HepG2 (cell line): ENCODE data around the gene RFPL4AL1. TPM values are rescaled to one million over a fixed set of nuclear protein-coding genes. Genes with fewer than 3 reads are reported as not detected.
"Not testable (repeated sequence)": the region's sequence is repeated elsewhere in the genome, so short reads cannot be mapped to it uniquely, and the experiment has no call there.

Source experiments
- ATAC-seq: fragments of 200-7000 bp; cut with Tn5 transposase; 3 replicates; pipeline ENCODE4 v1.9.1; 2020; ENCODE audit warnings: mild to moderate bottlenecking, moderate library complexity
- BruUV-seq: library from RNA; stranded (reverse); fragments of 400-500 nt; replicated peaks from 2 replicates; lab custom pipeline; 2021; lab: Mats Ljungman, UMichigan
- CTCF ChIA-PET: fragments of 300-600 bp; formaldehyde crosslinking; extraction: SDS; loops from one replicate; lab custom pipeline; 2021; ENCODE audit warnings: low total read pairs, inconsistent platforms, low intra/inter-chr PET ratio; lab: Yijun Ruan, JAX
- POLR2A ChIA-PET: fragments of 350-600 bp; sonication (Branson Sonifier 250); formaldehyde crosslinking; loops from one replicate; lab custom pipeline; 2020; ENCODE audit warnings: antibody characterized with exemption, inconsistent platforms; lab: Yijun Ruan, JAX
- DNase-seq: peaks from one replicate; pipeline ENCODE4 v3.0.0-alpha.2; 2015; ENCODE audit warnings: low spot score
- FAIRE-seq: peaks from 3 replicates; lab custom pipeline; 2011; peaks lifted over from hg19 to GRCh38; lab: Jason Lieb, UNC
- H2AFZ ChIP-seq: one replicate; pipeline ENCODE4 v1.6.1; 2011; ENCODE audit warnings: low read length, inconsistent platforms
- H3K27ac ChIP-seq: fragments of 300-600 bp; 3 replicates; pipeline ENCODE4 v1.8.0; 2011; ENCODE audit warnings: mixed run types, mild to moderate bottlenecking, mixed read lengths, low read length, inconsistent platforms; ENCODE audit not compliant: insufficient read depth; ENCODE audit errors: extremely low read length
- H3K27me3 ChIP-seq, 2 experiments: fragments of 200-600 bp in 1 of 2; 2 replicates in 1 of 2; 3 replicates in 1 of 2; pipeline versions ENCODE4 v1.6.0 to v1.8.0; 2011; ENCODE audit warnings: low read length in 2 of 2, mild to moderate bottlenecking in 2 of 2, moderate library complexity in 2 of 2, inconsistent platforms in 1 of 2; ENCODE audit not compliant: insufficient read depth in 2 of 2, control insufficient read depth in 1 of 2
- H3K36me3 ChIP-seq, 2 experiments: fragments of 200-600 bp in 1 of 2; replicated peaks in 1 of 2; 2 replicates in 1 of 2; 3 replicates in 1 of 2; pipeline versions ENCODE4 v1.5.1 to v1.8.0; 2011; ENCODE audit warnings: low read length in 2 of 2, inconsistent platforms in 1 of 2; ENCODE audit not compliant: insufficient read depth in 2 of 2, control insufficient read depth in 1 of 2
- H3K4me1 ChIP-seq: 2 replicates; pipeline ENCODE4 v1.5.1; 2012; ENCODE audit warnings: low read length, inconsistent platforms; ENCODE audit not compliant: insufficient read depth
- H3K4me2 ChIP-seq: 2 replicates; pipeline ENCODE4 v1.6.0; 2011; ENCODE audit warnings: low read depth, low read length, inconsistent platforms
- H3K4me3 ChIP-seq, 3 experiments: fragments of 200-600 bp in 1 of 3; sonication (generic), shearing (Covaris generic) in 1 of 3; replicated peaks in 1 of 3; 2 replicates each; pipeline ENCODE4 v1.5.1; 2011 to 2016; ENCODE audit warnings: low read length in 3 of 3, inconsistent platforms in 2 of 3, low read depth in 2 of 3, mild to moderate bottlenecking in 2 of 3, control low read depth in 1 of 3, mixed read lengths in 1 of 3; ENCODE audit not compliant: insufficient read depth in 1 of 3
- H3K79me2 ChIP-seq: one replicate; pipeline ENCODE4 v1.6.1; 2011; ENCODE audit warnings: low read length, inconsistent platforms; ENCODE audit not compliant: insufficient read depth
- H3K9ac ChIP-seq: 2 replicates; pipeline ENCODE4 v1.6.0; 2011; ENCODE audit warnings: mild to moderate bottlenecking, low read depth, low read length, inconsistent platforms; ENCODE audit not compliant: insufficient read depth
- H3K9me3 ChIP-seq: 2 replicates; pipeline ENCODE4 v1.5.1; 2012; ENCODE audit warnings: mild to moderate bottlenecking, low read length
- H4K20me1 ChIP-seq: 2 replicates; pipeline ENCODE4 v1.6.0; 2011; ENCODE audit warnings: inconsistent platforms, mild to moderate bottlenecking, low read length, moderate library complexity; ENCODE audit not compliant: insufficient read depth
- ZNF180 ChIP-seq: sonication (generic); formaldehyde crosslinking; IDR thresholded peaks from 2 replicates; pipeline ENCODE4 v1.4.0; 2020; ENCODE audit warnings: low read depth, missing genetic modification reagents, borderline replicate concordance
- WGBS: methylation state at CpG from one replicate; pipeline ENCODE4 v1.1.6; 2017; ENCODE audit warnings: low lambda C conversion rate; 5-methylcytosine and 5-hydroxymethylcytosine counted together
- in situ Hi-C: cut with HindIII; loops from 2 replicates; pipeline ENCODE4 v1.10.0; 2017; ENCODE audit warnings: low pct_unique_long_range_greater_than_20kb; ENCODE audit not compliant: extremely low pct_ligation_motif_present
- intact Hi-C: fragments of 100-400 bp; cut with micrococcal nuclease; formaldehyde crosslinking; loops from one replicate; pipeline ENCODE4 v1.10.0; 2022; ENCODE audit not compliant: unreplicated experiment
- polyA plus RNA-seq, 8 experiments: library from polyadenylated mRNA; depleted of rRNA in 3 of 8; stranded (reverse) in 7 of 8; unstranded in 1 of 8; fragments of >200 nt; fragmentation: Illumina TruSeq in 4 of 8; extraction: Trizol in 4 of 8; gene quantifications; 2 replicates each; pipeline versions ENCODE4 v1.2.1 to v1.2.3, GENCODE V29; 2011 to 2016; ENCODE audit warnings: low read depth in 4 of 8, missing spikeins in 1 of 8, mixed read lengths in 1 of 8; ENCODE audit not compliant: insufficient read depth in 1 of 8
- total RNA-seq, 5 experiments: library from RNA; depleted of rRNA; stranded (reverse); fragments of >200 nt; fragmentation: Illumina TruSeq; extraction: Trizol; gene quantifications; 2 replicates each; pipeline ENCODE4 v1.2.3, GENCODE V29; 2016; ENCODE audit warnings: low read depth in 1 of 5

Gene RFPL4AL1
- total and polyA plus RNA-seq, 2 of the 13 experiments (the other 11 are each of a cell fraction or from before 2014, with no cell fraction given), result not detected

DNA sequence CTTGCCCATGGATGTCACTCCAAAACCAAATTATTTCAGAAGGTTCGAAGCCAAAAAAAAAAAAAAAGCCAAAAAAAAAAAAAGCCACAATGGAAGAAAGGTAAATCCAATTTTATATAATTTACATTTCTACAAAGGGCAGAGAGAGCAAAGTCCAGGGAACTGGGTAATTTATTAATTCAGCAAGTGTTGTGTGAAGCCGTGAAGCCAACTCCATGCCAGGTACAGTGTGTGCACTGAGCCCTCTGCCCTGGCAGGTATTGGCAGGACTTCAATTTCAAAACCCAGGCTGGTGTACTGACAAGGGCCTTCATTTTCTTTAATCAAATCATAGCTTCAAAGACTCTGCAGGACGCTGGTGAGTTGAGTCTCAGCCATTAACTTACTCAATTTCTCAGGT is 15.5 kb upstream of the RFPL4AL1 start:
- no peaks in the 10 kb centered on the region for H3K79me2 ChIP-seq
- no TSS peak for BruUV-seq
- H3K9ac ChIP-seq, result no peak overlapping the region
- POLR2A ChIA-PET, result no interaction called here
- intact Hi-C loops, result no loop called here
- ATAC-seq (no peak), DNase-seq (no peak), FAIRE-seq (no peak)
- no peaks in the 10 kb centered on the region for H3K4me1 ChIP-seq
- H3K27me3 ChIP-seq, result peaks cover 0 to 19% of the 10 kb centered on the region in 2 experiments; a peak in 2 of 5 replicates
- H3K4me3 ChIP-seq, result no peak overlapping the region
- H3K9me3 ChIP-seq, result no peaks in the 10 kb centered on the region
- in situ Hi-C loops, result no loop called here
- CTCF ChIA-PET, result no interaction called here
- no peaks in the 10 kb centered on the region for H4K20me1 ChIP-seq
- no peak for TF ChIP-seq ZNF180 (CRISPR knock-in tag)
- no peak overlapping the region for H3K4me2 ChIP-seq
- no peak overlapping the region for H3K27ac ChIP-seq
- no peaks in the 10 kb centered on the region for H3K36me3 ChIP-seq
- no peak overlapping the region for H2AFZ ChIP-seq
- WGBS, result 20% methylated on average over 3 of the region's 3 CpGs

DNA sequence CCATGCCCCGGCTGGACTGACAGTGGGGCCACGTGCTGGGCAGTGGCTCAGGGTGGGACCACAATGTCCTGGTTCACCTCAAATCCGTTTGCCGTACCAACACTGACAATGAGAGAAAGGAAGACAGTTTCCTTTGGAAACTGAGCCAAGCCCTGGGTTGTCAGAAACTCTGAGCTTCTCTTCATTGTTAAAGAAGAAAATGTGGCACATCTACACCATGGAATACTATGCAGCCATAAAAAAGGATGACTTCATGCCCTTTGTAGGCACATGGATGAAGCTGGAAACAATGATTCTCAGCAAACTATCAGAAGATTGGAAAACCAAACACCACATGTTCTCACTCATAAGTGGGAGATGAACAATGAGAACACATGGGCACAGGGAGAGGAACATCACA is 12.1 kb upstream of the RFPL4AL1 start:
- DNase-seq, CTCF ChIA-PET, H3K79me2 ChIP-seq, BruUV-seq, in situ Hi-C loops, ATAC-seq, H3K9me3 ChIP-seq, H3K4me2 ChIP-seq, H3K4me3 ChIP-seq, H3K9ac ChIP-seq, H2AFZ ChIP-seq, H3K27ac ChIP-seq, H4K20me1 ChIP-seq, H3K4me1 ChIP-seq, intact Hi-C loops, H3K36me3 ChIP-seq, POLR2A ChIA-PET, FAIRE-seq: not testable (repeated sequence)
- peaks cover 0 to 22% of the 10 kb centered on the region in 2 experiments; a peak in 3 of 5 replicates for H3K27me3 ChIP-seq
- WGBS, result 34% methylated on average over 4 of the region's 4 CpGs

DNA sequence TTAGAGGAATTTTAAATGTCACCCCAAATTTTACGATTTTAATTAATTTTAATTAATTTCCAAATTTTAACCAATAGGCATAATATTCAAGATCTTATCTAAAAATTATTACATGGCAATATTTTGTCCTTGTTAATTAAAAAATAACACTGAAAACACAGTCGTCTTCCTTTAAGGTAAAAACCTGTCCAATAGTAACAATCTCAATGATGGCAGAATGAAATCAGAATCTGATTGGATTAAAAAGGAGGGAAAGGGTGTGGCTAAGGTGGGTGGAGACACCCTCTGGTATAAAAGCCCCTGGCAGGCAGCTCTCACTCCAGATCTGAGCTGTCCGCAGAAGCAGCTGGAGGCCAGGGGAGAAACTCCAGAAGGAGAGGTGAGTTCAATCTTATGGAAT is 10.1 kb upstream of the RFPL4AL1 start, which contains the start of gene RFPL4A:
RFPL4A (plus strand) TSS at position 301 of the 400 bp plus-strand sequence. CDS start 2,704 bp downstream, outside the sequence.
- H3K36me3 ChIP-seq, in situ Hi-C loops, H3K79me2 ChIP-seq, H3K4me3 ChIP-seq, DNase-seq, CTCF ChIA-PET, H4K20me1 ChIP-seq, ATAC-seq, intact Hi-C loops, FAIRE-seq, H3K4me2 ChIP-seq, H3K9me3 ChIP-seq, H3K9ac ChIP-seq, H3K27ac ChIP-seq, H2AFZ ChIP-seq, H3K4me1 ChIP-seq, BruUV-seq, POLR2A ChIA-PET: not testable (repeated sequence)
- WGBS, result 25% methylated on average over 3 of the region's 3 CpGs
- peaks cover 0 to 22% of the 10 kb centered on the region in 2 experiments; a peak in 3 of 5 replicates for H3K27me3 ChIP-seq
